Endothelial cell of umbilical vein (primary cell): ENCODE results near the gene FMNL1. TPM values are rescaled to one million over a fixed set of nuclear protein-coding genes. Genes with fewer than 3 reads are reported as not detected.

Source experiments
- BruUV-seq: library from RNA; stranded (reverse); fragments of 400-500 nt; replicated peaks from 2 replicates; lab custom pipeline; 2021; lab: Mats Ljungman, UMichigan
- CTCF ChIA-PET: fragments of 300-600, 350-600 bp; sonication (Branson Sonifier 250); formaldehyde crosslinking; loops from one replicate; lab custom pipeline; 2021; ENCODE audit warnings: antibody characterized with exemption, inconsistent platforms; lab: Charles Lee
- POLR2A ChIA-PET: fragments of 300-600, 350-600 bp; sonication (Branson Sonifier 250); formaldehyde crosslinking; loops from one replicate; lab custom pipeline; 2021; ENCODE audit warnings: antibody characterized with exemption, inconsistent platforms; lab: Charles Lee
- DNase-seq: peaks from one replicate; pipeline ENCODE4 v3.0.0-alpha.2; 2011; ENCODE audit warnings: low read depth, low spot score
- FAIRE-seq: peaks from 2 replicates; lab custom pipeline; 2011; peaks lifted over from hg19 to GRCh38; lab: Jason Lieb, UNC
- H2AFZ ChIP-seq: 2 replicates; pipeline ENCODE4 v1.6.0; 2012; ENCODE audit warnings: low read depth, low read length, control low read depth, inconsistent platforms
- H3K27ac ChIP-seq: 2 replicates; pipeline ENCODE4 v1.5.1; 2011; ENCODE audit warnings: low read depth, mild to moderate bottlenecking, control low read depth, low read length, moderate library complexity; ENCODE audit not compliant: insufficient read depth
- H3K27me3 ChIP-seq, 2 experiments: 2 replicates each; pipeline versions ENCODE4 v1.6.0 to v1.6.1; 2011; ENCODE audit warnings: low read length in 2 of 2, mixed read lengths in 1 of 2; ENCODE audit not compliant: control insufficient read depth in 2 of 2, insufficient read depth in 2 of 2
- H3K36me3 ChIP-seq, 2 experiments: 2 replicates in 1 of 2; 3 replicates in 1 of 2; pipeline ENCODE4 v1.5.1; 2011; ENCODE audit warnings: low read length in 2 of 2, mild to moderate bottlenecking in 1 of 2, moderate library complexity in 1 of 2; ENCODE audit not compliant: control insufficient read depth in 2 of 2, insufficient read depth in 2 of 2; ENCODE audit errors: extremely low read depth in 1 of 2
- H3K4me1 ChIP-seq: 3 replicates; pipeline ENCODE4 v1.5.1; 2011; ENCODE audit warnings: mild to moderate bottlenecking, low read length; ENCODE audit not compliant: control insufficient read depth, insufficient read depth; ENCODE audit errors: extremely low read depth
- H3K4me2 ChIP-seq: 2 replicates; pipeline ENCODE4 v1.6.1; 2011; ENCODE audit warnings: low read length, control low read depth, mixed read lengths; ENCODE audit not compliant: insufficient read depth
- H3K4me3 ChIP-seq, 3 experiments: fragments of 200-600 bp in 1 of 3; sonication (generic), shearing (Covaris generic) in 1 of 3; replicated peaks in 1 of 3; 2 replicates each; pipeline ENCODE4 v1.5.1; 2011 to 2016; ENCODE audit warnings: control low read depth in 3 of 3, low read length in 3 of 3, mild to moderate bottlenecking in 2 of 3, inconsistent platforms in 1 of 3, low read depth in 1 of 3, moderate library complexity in 1 of 3; ENCODE audit not compliant: insufficient read depth in 1 of 3
- H3K79me2 ChIP-seq: 2 replicates; pipeline ENCODE4 v1.6.0; 2012; ENCODE audit warnings: low read length, inconsistent platforms; ENCODE audit not compliant: control insufficient read depth, insufficient read depth
- H3K9ac ChIP-seq: replicated peaks from 2 replicates; pipeline ENCODE3; 2011; ENCODE audit warnings: low read length, control low read depth; ENCODE audit not compliant: insufficient read depth; ENCODE audit errors: extremely low read depth
- H3K9me1 ChIP-seq: replicated peaks from 3 replicates; pipeline ENCODE4 v1.6.0; 2011; ENCODE audit warnings: mild to moderate bottlenecking, low read length; ENCODE audit not compliant: control insufficient read depth, insufficient read depth; ENCODE audit errors: extremely low read depth
- H3K9me3 ChIP-seq: replicated peaks from 2 replicates; pipeline ENCODE4 v1.5.1; 2012; ENCODE audit warnings: low read length, inconsistent platforms; ENCODE audit not compliant: control insufficient read depth, insufficient read depth
- H4K20me1 ChIP-seq: replicated peaks from 2 replicates; pipeline ENCODE3; 2011; ENCODE audit warnings: mild to moderate bottlenecking, low read length; ENCODE audit not compliant: control insufficient read depth, insufficient read depth; ENCODE audit errors: extremely low read depth
- CTCF ChIP-seq, 2 donors: IDR thresholded peaks; 1 replicate in 1 of 2; 2 replicates in 1 of 2; pipeline ENCODE4 v1.5.1; 2011; ENCODE audit warnings: low read length in 2 of 2, mild to moderate bottlenecking in 2 of 2, moderate library complexity in 2 of 2, control low read depth in 1 of 2, inconsistent platforms in 1 of 2, low read depth in 1 of 2; ENCODE audit not compliant: insufficient read depth in 1 of 2; ENCODE audit errors: extremely low read depth in 1 of 2
- EZH2 ChIP-seq: IDR thresholded peaks from 2 replicates; pipeline ENCODE4 v1.6.1; 2012; ENCODE audit warnings: borderline replicate concordance, low read depth, mild to moderate bottlenecking, moderate library complexity, low read length, inconsistent platforms; ENCODE audit not compliant: severe bottlenecking
- FOS ChIP-seq: IDR thresholded peaks from 2 replicates; pipeline ENCODE4 v1.6.1; 2011; ENCODE audit warnings: mild to moderate bottlenecking, low read length, moderate library complexity, borderline replicate concordance; ENCODE audit not compliant: insufficient read depth
- JUN ChIP-seq: IDR thresholded peaks from 2 replicates; pipeline ENCODE4 v1.6.1; 2011; ENCODE audit warnings: borderline replicate concordance, low read depth; ENCODE audit not compliant: insufficient read length, insufficient read depth
- MAX ChIP-seq: IDR thresholded peaks from 2 replicates; pipeline ENCODE4 v1.6.1; 2011; ENCODE audit not compliant: insufficient read depth, insufficient read length
- MYC ChIP-seq: IDR thresholded peaks from one replicate; pipeline ENCODE4 v1.6.1; 2011; ENCODE audit warnings: mild to moderate bottlenecking, low read depth, low read length
- POLR2A ChIP-seq: IDR thresholded peaks from 2 replicates; pipeline ENCODE4 v1.6.1; 2012; ENCODE audit warnings: low read depth, mild to moderate bottlenecking, control low read depth, low read length
- POLR2AphosphoS5 ChIP-seq: IDR thresholded peaks from 2 replicates; pipeline ENCODE4 v1.6.1; 2012; ENCODE audit warnings: low read depth, mild to moderate bottlenecking, control low read depth, low read length, moderate library complexity; ENCODE audit not compliant: insufficient read depth
- dilution Hi-C: fragments of 300-500 bp; cut with MboI; formaldehyde crosslinking; loops from one replicate; pipeline ENCODE4 v1.15.0; 2019; ENCODE audit warnings: low sequenced_read_pairs; ENCODE audit not compliant: extremely low pct_ligation_motif_present
- intact Hi-C: fragments of 100-400 bp; cut with micrococcal nuclease; formaldehyde crosslinking; loops from one replicate; pipeline ENCODE4 v1.10.0; 2022
- polyA plus RNA-seq, 4 experiments: library from polyadenylated mRNA; depleted of rRNA in 3 of 4; stranded (reverse) in 3 of 4; unstranded in 1 of 4; fragments of >200 nt; gene quantifications; 2 replicates each; pipeline versions ENCODE4 v1.2.1 to v1.2.3, GENCODE V29; 2011 to 2012; ENCODE audit warnings: missing spikeins in 1 of 4
- total RNA-seq: library from RNA; stranded (reverse); gene quantifications from 2 replicates; pipeline ENCODE4 v1.2.3, GENCODE V29; 2021

Gene FMNL1
- total and polyA plus RNA-seq, 2 donors (not counting 3 experiments of a cell fraction or from before 2014, with no cell fraction given): 0.95 to 1.6 TPM

GRCh38 chr17:45287526-45288500 is 66.1 kb downstream of the FMNL1 start:
- Histone ChIP-seq H3K79me2 (peaks cover 17% of the 10 kb centered on the region), H4K20me1 (no peaks in the 10 kb centered on the region), H3K27ac (no peak overlapping the region), H3K9ac (no peak overlapping the region), H2AFZ (no peak overlapping the region), H3K4me1 (peaks cover 3% of the 10 kb centered on the region), H3K27me3 (no peaks in the 10 kb centered on the region), H3K9me3 (no peaks in the 10 kb centered on the region), H3K36me3 (peaks cover 7 to 51% of the 10 kb centered on the region in 2 experiments), H3K9me1 (no peaks in the 10 kb centered on the region), H3K4me3 (no peak overlapping the region), H3K4me2 (no peak overlapping the region)
- TF ChIP-seq JUN: no peak
- intact Hi-C loops (no loop called here), dilution Hi-C loops (no loop called here)
- no TSS peak for BruUV-seq
- POLR2A ChIA-PET: no interaction called here
- FAIRE-seq (no peak), DNase-seq (no peak)
- CTCF ChIA-PET: interaction anchor here (0.6 to 4.2 kb wide), 6 partner anchors 10 to 434 kb away, joined by 3 to 22 read pairs (median 4); no protein-coding TSS in a partner anchor

GRCh38 chr17:45288825-45289224 is 67.1 kb downstream of the FMNL1 start:
- Histone ChIP-seq H3K27ac (no peak overlapping the region), H3K27me3 (no peaks in the 10 kb centered on the region), H4K20me1 (no peaks in the 10 kb centered on the region), H3K36me3 (peaks cover 6 to 42% of the 10 kb centered on the region in 2 experiments), H3K79me2 (peaks cover 21% of the 10 kb centered on the region), H2AFZ (no peak overlapping the region), H3K4me1 (peaks cover 13% of the 10 kb centered on the region), H3K9me3 (no peaks in the 10 kb centered on the region), H3K9me1 (no peaks in the 10 kb centered on the region), H3K4me3 (no peak overlapping the region), H3K9ac (no peak overlapping the region), H3K4me2 (no peak overlapping the region)
- FAIRE-seq (no peak), DNase-seq (no peak)
- no TSS peak for BruUV-seq
- dilution Hi-C loops: no loop called here
- ChIA-PET POLR2A (no interaction called here), CTCF (interaction anchor here (0.7 to 4.2 kb wide), 4 partner anchors 11 to 433 kb away, joined by 3 to 22 read pairs (median 10); no protein-coding TSS in a partner anchor)
- TF ChIP-seq MAX (no peak), MYC (no peak), POLR2AphosphoS5 (no peak), FOS (no peak), POLR2A (no peak), CTCF (IDR thresholded peaks at IDR 0.05; ENCODE audit: extremely low read depth in 1 of 2, insufficient read depth in 1 of 2, low read depth in 1 of 2, low read length in 2 of 2) (no peak), EZH2 (no peak)
- intact Hi-C loops: no loop called here
